ENCODE results near the gene NTSR1. TPM values are rescaled to one million over a fixed set of nuclear protein-coding genes. Genes with fewer than 3 reads are reported as not detected.

NTSR1 gene
- total and polyA plus RNA-seq, 4 donors = 0.03 to 0.33 (median 0.08) TPM; not detected in 1

- WGBS = 93% methylated on average over 9 of the region's 9 CpGs
- Histone ChIP-seq H3K4me1 (ENCODE audit: control insufficient read depth in 4 of 4, insufficient read depth in 4 of 4, low read length in 3 of 4) (no peaks in the 10 kb centered on the region), H3K9ac (ENCODE audit: low read depth in 1 of 2, low read length in 2 of 2) (no peak overlapping the region), H3K27me3 (ENCODE audit: control insufficient read depth in 4 of 4, insufficient read depth in 4 of 4, low read length in 3 of 4) (no peaks in the 10 kb centered on the region), H3K9me3 (ENCODE audit: control insufficient read depth in 4 of 4, low read length in 3 of 4) (no peaks in the 10 kb centered on the region), H3K27ac (ENCODE audit: low read depth in 1 of 2, low read length in 2 of 2) (no peak overlapping the region), H3K4me3 (ENCODE audit: low read depth in 1 of 3, low read length in 3 of 3) (no peak overlapping the region), H3K36me3 (ENCODE audit: control insufficient read depth in 4 of 4, insufficient read depth in 3 of 4, low read depth in 1 of 4, low read length in 3 of 4) (no peaks in the 10 kb centered on the region)
- TF ChIP-seq ATF3 (IDR thresholded peaks at IDR 0.05) (no peak), RAD21 (IDR thresholded peaks at IDR 0.05) (no peak), EGR1 (IDR thresholded peaks at IDR 0.05; ENCODE audit: low read depth in 2 of 2) (no peak), HNF4G (IDR thresholded peaks at IDR 0.05) (no peak), HNF4A (conservative IDR thresholded peaks at IDR 0.05) (no peak)
- no peak for DNase-seq (ENCODE audit: low spot score)
Observed at GRCh38 chr20:62745952-62746288, 37.3 kb downstream of the NTSR1 start.

GRCh38 chr20:62748311-62748710 is 39.7 kb downstream of the NTSR1 start:
- no peak for DNase-seq (ENCODE audit: low spot score)
- no peaks in the 10 kb centered on the region for H3K36me3 ChIP-seq (ENCODE audit: control insufficient read depth in 4 of 4, insufficient read depth in 3 of 4, low read depth in 1 of 4, low read length in 3 of 4)
- no peaks in the 10 kb centered on the region for H3K27me3 ChIP-seq (ENCODE audit: control insufficient read depth in 4 of 4, insufficient read depth in 4 of 4, low read length in 3 of 4)
- H3K4me1 ChIP-seq (ENCODE audit: control insufficient read depth in 4 of 4, insufficient read depth in 4 of 4, low read length in 3 of 4) = peaks cover 0 to 5% (median 2%) of the 10 kb centered on the region in 4 donors
- H3K4me3 ChIP-seq (ENCODE audit: low read depth in 1 of 3, low read length in 3 of 3) = no peak overlapping the region
- H3K9me3 ChIP-seq (ENCODE audit: control insufficient read depth in 4 of 4, low read length in 3 of 4) = no peaks in the 10 kb centered on the region
- TF ChIP-seq GABPA (IDR thresholded peaks at IDR 0.05 in 1 of 2, conservative IDR thresholded peaks at IDR 0.05 in 1 of 2) (no peak), TAF1 (conservative IDR thresholded peaks at IDR 0.05) (no peak), FOXA1 (IDR thresholded peaks at IDR 0.05) (no peak), REST (IDR thresholded peaks at IDR 0.05) (no peak), ATF3 (IDR thresholded peaks at IDR 0.05) (no peak), YY1 (IDR thresholded peaks at IDR 0.05) (no peak), MAX (IDR thresholded peaks at IDR 0.05) (no peak), HNF4G (IDR thresholded peaks at IDR 0.05) (no peak), FOXA2 (IDR thresholded peaks at IDR 0.05) (no peak), EGR1 (IDR thresholded peaks at IDR 0.05; ENCODE audit: low read depth in 2 of 2) (no peak), SP1 (IDR thresholded peaks at IDR 0.05) (no peak), ZBTB33 (IDR thresholded peaks at IDR 0.05) (no peak), HNF4A (conservative IDR thresholded peaks at IDR 0.05) (no peak), JUND (IDR thresholded peaks at IDR 0.05) (no peak), CTCF (IDR thresholded peaks at IDR 0.05; ENCODE audit: low read depth, low read length, missing input control) (no peak), RXRA (IDR thresholded peaks at IDR 0.05) (no peak), RAD21 (IDR thresholded peaks at IDR 0.05) (no peak)
- 94% methylated on average over 2 of the region's 2 CpGs for WGBS
- H3K27ac ChIP-seq (ENCODE audit: low read depth in 1 of 2, low read length in 2 of 2) = no peak overlapping the region
- H3K9ac ChIP-seq (ENCODE audit: low read depth in 1 of 2, low read length in 2 of 2) = no peak overlapping the region
